ENCODE measurements around the gene TNFSF9.
"Not testable (repeated sequence)": the region's sequence is repeated elsewhere in the genome, so short reads cannot be mapped to it uniquely, and the experiment has no call there.

Gene TNFSF9

GRCh38 chr19:6572217-6572616, 41.4 kb downstream of the TNFSF9 start:
- DNase-seq (ENCODE audit: low spot score), result no peak

GRCh38 chr19:6573350-6573749, 42.5 kb downstream of the TNFSF9 start:
- DNase-seq (ENCODE audit: low spot score), result no peak

GRCh38 chr19:6576869-6577475, 46.1 kb downstream of the TNFSF9 start:
- no peak for DNase-seq (ENCODE audit: low spot score)

- DNase-seq (ENCODE audit: low spot score), result no peak
Observed at GRCh38 chr19:6577476-6578125, 46.8 kb downstream of the TNFSF9 start.

- no peak for DNase-seq (ENCODE audit: low spot score)
Observed at GRCh38 chr19:6579450-6580178, 48.8 kb downstream of the TNFSF9 start.

GRCh38 chr19:6580313-6580712, 49.5 kb downstream of the TNFSF9 start:
- DNase-seq (ENCODE audit: low spot score), result no peak

- DNase-seq (ENCODE audit: low spot score), result not testable (repeated sequence)
Observed at GRCh38 chr19:6582515-6583484, 52.0 kb downstream of the TNFSF9 start.
